ENCODE data around the gene MS4A4A. TPM values are rescaled to one million over a fixed set of nuclear protein-coding genes. Genes with fewer than 3 reads are reported as not detected.
"Not testable (repeated sequence)": the region's sequence is repeated elsewhere in the genome, so short reads cannot be mapped to it uniquely, and the experiment has no call there.

MS4A4A gene
- total RNA-seq, 4 donors from 2014 or later: 61.3 to 131 (median 103) TPM

- DNase-seq (ENCODE audit: low spot score) (no peak), ATAC-seq (ENCODE audit: low FRiP score) (no peak)
- no peak for TF ChIP-seq CTCF (IDR thresholded peaks at IDR 0.05)
Measured at GRCh38 chr11:60274416-60274815, 6.0 kb upstream of the MS4A4A start.

GRCh38 chr11:60281485-60281884 is 1.0 kb downstream of the MS4A4A start:
- ATAC-seq (ENCODE audit: low FRiP score): no peak
- no peak for TF ChIP-seq CTCF (IDR thresholded peaks at IDR 0.05)

GRCh38 chr11:60282286-60282685 is 1.8 kb downstream of the MS4A4A start:
- DNase-seq (ENCODE audit: low spot score) (no peak), ATAC-seq (ENCODE audit: low FRiP score) (no peak)
- TF ChIP-seq CTCF (IDR thresholded peaks at IDR 0.05): no peak

More at GRCh38 chr11:60281485-60281884, 1.0 kb downstream of the MS4A4A start:
- no peak for DNase-seq (ENCODE audit: low spot score)

- not testable (repeated sequence) for ATAC-seq (ENCODE audit: low FRiP score); DNase-seq (ENCODE audit: low spot score)
Measured at GRCh38 chr11:60285411-60286126, 5.1 kb downstream of the MS4A4A start.

GRCh38 chr11:60288531-60288930 is 8.1 kb downstream of the MS4A4A start:
- ATAC-seq (ENCODE audit: low FRiP score): no peak
- no peak for TF ChIP-seq CTCF (IDR thresholded peaks at IDR 0.05)
- DNase-seq (ENCODE audit: low spot score): no peak

GRCh38 chr11:60292145-60292544 is 11.7 kb downstream of the MS4A4A start:
- DNase-seq (ENCODE audit: low spot score) (no peak), ATAC-seq (ENCODE audit: low FRiP score) (no peak)
- TF ChIP-seq CTCF (IDR thresholded peaks at IDR 0.05): no peak

GRCh38 chr11:60301178-60301577 is 20.7 kb downstream of the MS4A4A start:
- TF ChIP-seq CTCF (IDR thresholded peaks at IDR 0.05): no peak
- DNase-seq (ENCODE audit: low spot score): no peak
- ATAC-seq (ENCODE audit: low FRiP score): no peak

GRCh38 chr11:60301884-60302283 is 21.4 kb downstream of the MS4A4A start:
- ATAC-seq (ENCODE audit: low FRiP score); DNase-seq (ENCODE audit: low spot score): not testable (repeated sequence)
